GM12891 (cell line): Measurements from ENCODE around the gene SHQ1.

Experiments
- PAX5 ChIP-seq: IDR thresholded peaks from 2 replicates; pipeline ENCODE4 v1.6.1; 2011; ENCODE audit warnings: low read length, moderate library complexity, mild to moderate bottlenecking; ENCODE audit not compliant: insufficient read depth, severe bottlenecking
- POLR2A ChIP-seq: IDR thresholded peaks from 2 replicates; pipeline ENCODE4 v1.6.1; 2011; ENCODE audit warnings: low read depth, low read length, control low read depth
- POLR2AphosphoS5 ChIP-seq: IDR thresholded peaks from 2 replicates; pipeline ENCODE4 v1.6.1; 2011; ENCODE audit warnings: low read depth, low read length, control low read depth
- TAF1 ChIP-seq: IDR thresholded peaks from 2 replicates; pipeline ENCODE4 v1.6.1; 2011; ENCODE audit warnings: low read depth, low read length, control low read depth

DNA sequence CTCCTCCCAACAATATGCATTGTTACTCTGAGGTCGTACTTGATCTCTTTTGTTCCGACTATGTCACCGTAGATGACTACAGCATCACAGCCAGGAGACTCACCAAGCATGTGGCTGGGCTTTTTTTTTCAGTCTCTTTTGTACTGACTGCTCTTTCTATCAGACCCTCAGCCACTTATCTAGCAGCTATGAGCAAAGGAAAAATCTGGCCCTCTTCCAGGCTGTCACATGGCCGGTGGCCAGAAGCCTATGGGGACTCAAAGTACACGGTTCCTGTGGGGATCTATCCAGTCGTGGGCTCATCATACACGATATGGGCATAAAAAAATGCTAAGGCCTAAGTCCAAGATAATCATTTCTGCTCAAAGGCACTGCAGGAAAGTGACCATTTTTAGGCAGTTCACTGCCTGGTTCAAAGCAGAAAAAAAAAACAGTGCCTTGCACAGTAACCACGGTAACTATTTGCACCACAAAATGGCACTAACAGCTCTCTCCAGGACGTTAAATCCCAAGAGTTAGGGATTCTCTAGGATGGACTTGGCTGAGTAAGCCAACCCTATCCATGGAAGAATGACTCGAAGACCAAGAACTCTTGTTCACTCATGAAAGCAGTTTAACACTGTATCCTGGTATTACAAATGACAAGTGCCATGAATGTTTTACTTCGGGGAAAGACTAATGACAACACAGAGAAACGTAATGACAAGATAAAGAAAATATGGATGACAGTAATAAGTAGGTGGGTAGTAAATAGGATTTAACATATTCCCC is 50.3 kb downstream of the SHQ1 start:
- TF ChIP-seq POLR2AphosphoS5 (no peak), POLR2A (no peak), PAX5 (no peak), TAF1 (no peak)
